Type B pancreatic cell (in vitro differentiated cells): ENCODE measurements around the gene UQCRHL. TPM values are rescaled to one million over a fixed set of nuclear protein-coding genes. Genes with fewer than 3 reads are reported as not detected.
"Not testable (repeated sequence)": the region's sequence is repeated elsewhere in the genome, so short reads cannot be mapped to it uniquely, and the experiment has no call there.

ENCODE experiments used
- DNase-seq: peaks from one replicate; pipeline ENCODE4 v3.0.0; 2021; ENCODE audit warnings: mixed read lengths; ENCODE audit not compliant: unreplicated experiment; ENCODE audit errors: extremely low spot score
- H3K27ac Mint-ChIP-seq: 2 replicates; pipeline ENCODE4 v1.8.0; 2021; ENCODE audit warnings: mild to moderate bottlenecking, mixed read lengths
- H3K27me3 Mint-ChIP-seq: 2 replicates; pipeline ENCODE4 v1.8.0; 2021; ENCODE audit warnings: mixed read lengths
- H3K36me3 Mint-ChIP-seq: 2 replicates; pipeline ENCODE4 v1.8.0; 2021; ENCODE audit warnings: mixed read lengths
- H3K4me1 Mint-ChIP-seq: one replicate; pipeline ENCODE4 v1.8.0; 2021; ENCODE audit warnings: mixed read lengths; ENCODE audit not compliant: unreplicated experiment
- H3K4me3 Mint-ChIP-seq: 2 replicates; pipeline ENCODE4 v1.8.0; 2021; ENCODE audit warnings: mild to moderate bottlenecking, mixed read lengths
- H3K9me3 Mint-ChIP-seq: 2 replicates; pipeline ENCODE4 v1.8.0; 2021; ENCODE audit warnings: mixed read lengths
- CTCF ChIP-seq: fragments of 200-600 bp; sonication (generic); conservative IDR thresholded peaks from 2 replicates; pipeline ENCODE4 v1.5.0; 2021; ENCODE audit warnings: antibody characterized with exemption, mild to moderate bottlenecking
- total RNA-seq: library from RNA; stranded (reverse); gene quantifications from 2 replicates; pipeline ENCODE4 v1.2.1, GENCODE V29; 2021; ENCODE audit warnings: low replicate concordance

The UQCRHL gene
- total RNA-seq, 1 donor from 2014 or later: 2.3 TPM

- Mint-ChIP-seq H3K27me3 (no peaks in the 10 kb centered on the region), H3K9me3 (no peaks in the 10 kb centered on the region), H3K27ac (peak within 1 kb of the TSS; percentile 96), H3K36me3 (no peaks in the 10 kb centered on the region), H3K4me3 (peak within 1 kb of the TSS; percentile 95), H3K4me1 (peaks cover 27% of the 10 kb centered on the region)
- peak; percentile 55 for TF ChIP-seq CTCF
- peak; percentile 99 for DNase-seq
These were observed 39.8 kb upstream of the UQCRHL start, which contains the start of gene SPEN for GRCh38 chr1:15847100-15847892. SPEN (plus strand) TSS chr1:15847707; CDS start chr1:15848068, 361 bp downstream.

GRCh38 chr1:15846056-15846455 lies 38.6 kb upstream of the UQCRHL start:
- Mint-ChIP-seq H3K4me1 (peaks cover 20% of the 10 kb centered on the region), H3K27ac (peak overlapping the region; percentile 43), H3K4me3 (peak overlapping the region; percentile 65)
- not testable (repeated sequence) for DNase-seq, H3K36me3 Mint-ChIP-seq, H3K27me3 Mint-ChIP-seq, H3K9me3 Mint-ChIP-seq

DNA sequence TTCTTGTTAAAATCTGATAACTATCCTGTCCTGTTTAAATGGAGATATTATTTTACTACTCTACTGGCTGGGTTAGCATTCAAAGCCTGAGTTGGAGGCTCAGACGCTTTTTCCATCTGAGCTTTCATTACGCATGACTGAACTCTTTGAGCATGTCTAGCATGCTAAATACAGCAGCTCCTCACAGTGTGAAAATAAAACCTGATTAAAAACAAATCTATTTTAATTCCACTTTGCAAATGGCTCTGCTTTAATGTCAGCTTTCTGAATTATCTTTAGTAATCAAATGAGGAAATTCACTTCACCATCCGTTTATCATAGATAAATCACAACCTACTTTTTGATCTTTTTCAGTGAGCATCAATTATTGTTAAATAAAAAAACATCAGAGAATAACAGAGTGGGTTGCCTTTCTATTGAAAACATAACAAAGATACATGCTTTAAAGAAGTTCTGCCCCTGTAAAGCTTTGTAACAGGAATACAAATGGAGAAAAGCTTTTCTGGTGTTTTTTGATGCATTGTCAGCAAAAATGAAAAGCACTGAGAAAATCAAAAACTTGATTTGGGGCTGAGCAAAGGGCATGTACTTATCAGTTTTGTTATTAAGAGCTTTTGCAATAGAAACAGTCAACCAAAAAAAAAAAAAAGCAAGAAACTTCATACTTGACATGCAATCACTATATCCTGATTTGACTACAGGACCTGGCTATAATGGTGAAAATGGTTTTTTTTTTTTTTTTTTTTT lies 36.5 kb upstream of the UQCRHL start:
- no peaks in the 10 kb centered on the region for H3K9me3 Mint-ChIP-seq
- peaks cover 13% of the 10 kb centered on the region for H3K4me1 Mint-ChIP-seq
- H3K4me3 Mint-ChIP-seq: no peak overlapping the region
- H3K27ac Mint-ChIP-seq: no peak overlapping the region
- H3K36me3 Mint-ChIP-seq: no peaks in the 10 kb centered on the region
- DNase-seq: no peak
- no peaks in the 10 kb centered on the region for H3K27me3 Mint-ChIP-seq
- TF ChIP-seq CTCF: no peak

DNA sequence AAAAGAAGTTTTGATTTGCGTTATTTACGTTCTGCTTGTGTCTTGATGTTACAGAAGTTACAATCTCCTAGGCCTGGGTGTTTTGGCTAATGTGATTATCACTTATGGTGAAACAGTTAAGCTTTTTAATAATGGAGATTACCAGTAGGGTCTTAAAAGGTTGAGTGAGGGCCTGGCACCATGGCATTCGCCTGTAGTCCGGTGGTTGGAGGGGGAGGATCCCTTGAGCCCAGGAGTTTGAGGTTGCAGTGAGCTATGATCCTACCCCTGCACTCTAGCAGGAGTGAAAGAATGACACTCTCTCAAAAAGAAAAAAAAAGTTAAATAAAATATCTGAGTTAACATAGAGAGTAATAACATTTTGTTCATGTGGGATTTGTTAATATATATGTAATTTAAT lies 31.3 kb upstream of the UQCRHL start:
- TF ChIP-seq CTCF: no peak
- no peak overlapping the region for H3K27ac Mint-ChIP-seq
- no peaks in the 10 kb centered on the region for H3K9me3 Mint-ChIP-seq
- no peak overlapping the region for H3K4me3 Mint-ChIP-seq
- H3K36me3 Mint-ChIP-seq: no peaks in the 10 kb centered on the region
- no peaks in the 10 kb centered on the region for H3K27me3 Mint-ChIP-seq
- DNase-seq: no peak
- H3K4me1 Mint-ChIP-seq: peaks cover 16% of the 10 kb centered on the region

GRCh38 chr1:15837931-15838330 lies 30.5 kb upstream of the UQCRHL start:
- H3K27ac Mint-ChIP-seq: no peak overlapping the region
- H3K27me3 Mint-ChIP-seq: no peaks in the 10 kb centered on the region
- no peaks in the 10 kb centered on the region for H3K9me3 Mint-ChIP-seq
- H3K4me3 Mint-ChIP-seq: no peak overlapping the region
- H3K36me3 Mint-ChIP-seq: no peaks in the 10 kb centered on the region
- peaks cover 15% of the 10 kb centered on the region for H3K4me1 Mint-ChIP-seq
- no peak for DNase-seq
- TF ChIP-seq CTCF: no peak
